Sigmoid colon (tissue), 4 donors: ENCODE measurements around the gene TM6SF1.

Experiments
- CTCF ChIP-seq, 4 experiments: fragments of 450-650 bp in 3 of 4; fragments of 200-600 bp in 1 of 4; IDR thresholded peaks; one replicate each; pipeline ENCODE4 v1.5.1; 2016 to 2019; ENCODE audit warnings: antibody characterized with exemption in 4 of 4, mild to moderate bottlenecking in 3 of 4, moderate library complexity in 2 of 4
- EP300 ChIP-seq, 4 donors: sonication (generic); formaldehyde crosslinking; IDR thresholded peaks; one replicate each; pipeline ENCODE4 v1.6.1; 2017; ENCODE audit warnings: antibody characterized with exemption in 4 of 4
- POLR2A ChIP-seq, 2 donors: fragments of 450-650 bp; IDR thresholded peaks; one replicate each; pipeline ENCODE4 v1.6.1; 2016; ENCODE audit warnings: antibody characterized with exemption in 2 of 2, mild to moderate bottlenecking in 2 of 2, moderate library complexity in 2 of 2
- POLR2AphosphoS5 ChIP-seq, 4 donors: sonication (generic); formaldehyde crosslinking; IDR thresholded peaks; one replicate each; pipeline ENCODE4 v1.6.1; 2017; ENCODE audit warnings: antibody characterized with exemption in 4 of 4

DNA sequence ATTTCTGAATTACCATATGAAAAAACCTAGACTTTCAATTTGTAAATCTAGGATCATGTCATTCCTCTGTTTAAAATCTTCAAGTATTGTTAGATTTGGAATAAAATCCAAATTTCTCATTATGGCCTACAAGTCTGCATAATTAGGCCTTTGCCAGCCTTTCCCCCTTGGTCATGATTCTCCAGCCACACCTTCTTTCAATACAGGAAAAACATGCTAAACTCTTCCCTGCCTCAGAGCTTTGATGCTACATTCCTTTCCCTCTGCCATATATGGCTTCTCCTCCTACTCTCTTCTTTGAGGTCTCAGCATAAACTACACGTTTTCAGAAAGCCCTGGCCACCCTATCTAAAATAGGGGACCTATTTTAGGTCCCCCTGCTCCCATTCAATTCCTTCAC, 48.5 kb downstream of the TM6SF1 start:
- TF ChIP-seq CTCF (IDR thresholded peaks at IDR 0.05) (no peak), POLR2A (IDR thresholded peaks at IDR 0.05) (no peak), POLR2AphosphoS5 (IDR thresholded peaks at IDR 0.05) (no peak), EP300 (IDR thresholded peaks at IDR 0.05) (no peak)
